DMS79 treated with DMSO at 0.1 percent for 48 hours (cell line): ENCODE measurements around the gene PIAS3.
A peak's percentile ranks its signal among the peaks of the same experiment; 100 is the strongest.
"Not testable (repeated sequence)": the region's sequence is repeated elsewhere in the genome, so short reads cannot be mapped to it uniquely, and the experiment has no call there.

Experiments used
- DNase-seq: peaks from one replicate; lab custom pipeline; 2025; lab: John Stamatoyannopoulos, UW

PIAS3 gene

GRCh38 chr1:145823565-145824498 lies 35.0 kb downstream of the PIAS3 start, which contains the start of the genes POLR3C and RNF115:
Gene POLR3C (plus strand): TSS chr1:145824200. CDS start chr1:145825777, 1,577 bp downstream.
Gene RNF115 (minus strand): TSS chr1:145824095. CDS start chr1:145823873, 222 bp downstream.
- peak; percentile 89 for DNase-seq

GRCh38 chr1:145822779-145823331 lies 36.0 kb downstream of the PIAS3 start:
- not testable (repeated sequence) for DNase-seq

GRCh38 chr1:145818095-145818494 lies 40.8 kb downstream of the PIAS3 start:
- not testable (repeated sequence) for DNase-seq

- DNase-seq = not testable (repeated sequence)
Measured at GRCh38 chr1:145812977-145813810, 45.7 kb downstream of the PIAS3 start.

GRCh38 chr1:145806844-145807243 lies 52.0 kb downstream of the PIAS3 start:
- DNase-seq = no peak

GRCh38 chr1:145806408-145806807 lies 52.5 kb downstream of the PIAS3 start:
- DNase-seq = no peak

GRCh38 chr1:145805057-145805456 lies 53.8 kb downstream of the PIAS3 start:
- no peak for DNase-seq

- DNase-seq = no peak
Measured at GRCh38 chr1:145804235-145805045, 54.4 kb downstream of the PIAS3 start.

- DNase-seq = no peak
Measured at GRCh38 chr1:145799806-145800205, 59.1 kb downstream of the PIAS3 start.
